ENCODE measurements around the gene NELL2. TPM values are rescaled to one million over a fixed set of nuclear protein-coding genes. Genes with fewer than 3 reads are reported as not detected.
A peak's percentile ranks its signal among the peaks of the same experiment; 100 is the strongest.

NELL2 gene
- total RNA-seq, 1 donor from 2014 or later = 6.1 TPM

GRCh38 chr12:44542716-44543115 lies 333.4 kb downstream of the NELL2 start:
- no peaks in the 10 kb centered on the region for H3K9me3 Mint-ChIP-seq (ENCODE audit: low read depth)
- no peak overlapping the region for H3K4me3 Mint-ChIP-seq (ENCODE audit: low read depth)
- TF ChIP-seq CTCF (IDR thresholded peaks at IDR 0.05; ENCODE audit: unreplicated experiment) = no peak
- peaks cover 4% of the 10 kb centered on the region for H3K4me1 Mint-ChIP-seq (ENCODE audit: low read depth)
- H3K27me3 Mint-ChIP-seq = no peaks in the 10 kb centered on the region
- no peak overlapping the region for H3K27ac Mint-ChIP-seq
- H3K36me3 Mint-ChIP-seq (ENCODE audit: insufficient read depth) = no peaks in the 10 kb centered on the region
- DNase-seq (ENCODE audit: low spot score, unreplicated experiment) = no peak

GRCh38 chr12:44537354-44537753 lies 338.8 kb downstream of the NELL2 start:
- Mint-ChIP-seq H3K9me3 (ENCODE audit: low read depth) (no peaks in the 10 kb centered on the region), H3K4me3 (ENCODE audit: low read depth) (no peak overlapping the region), H3K4me1 (ENCODE audit: low read depth) (peaks cover 2% of the 10 kb centered on the region), H3K27ac (no peak overlapping the region), H3K36me3 (ENCODE audit: insufficient read depth) (no peaks in the 10 kb centered on the region), H3K27me3 (no peaks in the 10 kb centered on the region)
- TF ChIP-seq CTCF (IDR thresholded peaks at IDR 0.05; ENCODE audit: unreplicated experiment) = no peak
- no peak for DNase-seq (ENCODE audit: low spot score, unreplicated experiment)

GRCh38 chr12:44532940-44533339 lies 343.2 kb downstream of the NELL2 start:
- Mint-ChIP-seq H3K27ac (no peak overlapping the region), H3K36me3 (ENCODE audit: insufficient read depth) (no peaks in the 10 kb centered on the region), H3K9me3 (ENCODE audit: low read depth) (no peaks in the 10 kb centered on the region), H3K4me3 (ENCODE audit: low read depth) (no peak overlapping the region), H3K27me3 (no peaks in the 10 kb centered on the region), H3K4me1 (ENCODE audit: low read depth) (no peaks in the 10 kb centered on the region)
- DNase-seq (ENCODE audit: low spot score, unreplicated experiment) = no peak
- TF ChIP-seq CTCF (IDR thresholded peaks at IDR 0.05; ENCODE audit: unreplicated experiment) = no peak

GRCh38 chr12:44531320-44531971 lies 344.7 kb downstream of the NELL2 start:
- DNase-seq (ENCODE audit: low spot score, unreplicated experiment) = no peak
- H3K9me3 Mint-ChIP-seq (ENCODE audit: low read depth) = no peaks in the 10 kb centered on the region
- H3K4me1 Mint-ChIP-seq (ENCODE audit: low read depth) = peaks cover 4% of the 10 kb centered on the region

GRCh38 chr12:44526655-44527182 lies 349.4 kb downstream of the NELL2 start:
- peak overlapping the region; percentile 6 for H3K27ac Mint-ChIP-seq
- TF ChIP-seq CTCF (IDR thresholded peaks at IDR 0.05; ENCODE audit: unreplicated experiment) = peak; percentile 26
- no peaks in the 10 kb centered on the region for H3K36me3 Mint-ChIP-seq (ENCODE audit: insufficient read depth)
- peaks cover 12% of the 10 kb centered on the region for H3K4me1 Mint-ChIP-seq (ENCODE audit: low read depth)
- no peaks in the 10 kb centered on the region for H3K27me3 Mint-ChIP-seq
- no peak overlapping the region for H3K4me3 Mint-ChIP-seq (ENCODE audit: low read depth)
- no peak for DNase-seq (ENCODE audit: low spot score, unreplicated experiment)
- no peaks in the 10 kb centered on the region for H3K9me3 Mint-ChIP-seq (ENCODE audit: low read depth)

More at GRCh38 chr12:44531320-44531971, 344.7 kb downstream of the NELL2 start:
- Mint-ChIP-seq H3K4me3 (ENCODE audit: low read depth) (no peak overlapping the region), H3K36me3 (ENCODE audit: insufficient read depth) (no peaks in the 10 kb centered on the region), H3K27ac (no peak overlapping the region), H3K27me3 (no peaks in the 10 kb centered on the region)
- no peak for TF ChIP-seq CTCF (IDR thresholded peaks at IDR 0.05; ENCODE audit: unreplicated experiment)

Measured in progenitor cell of endocrine pancreas (in vitro differentiated cells).